ENCODE measurements around the gene PTPRT.

PTPRT gene

GRCh38 chr20:43189554-43190331 lies at the start of gene PTPRT:
Gene PTPRT, minus strand, starts transcription at chr20:43189906. Its CDS starts 173 bp downstream, at chr20:43189733.
- Histone ChIP-seq H3K27me3 (ENCODE audit: insufficient read depth, low read length) (peaks cover 67% of the 10 kb centered on the region), H3K4me3 (ENCODE audit: low read length) (peak within 1 kb of the TSS; percentile 66; the same call in 1 of the 2 replicates), H3K9ac (ENCODE audit: low read depth, low read length) (peak within 1 kb of the TSS; percentile 18; the same call in 1 of the 2 replicates), H3K27ac (ENCODE audit: low read length) (no peak within 1 kb of the TSS), H3K4me1 (ENCODE audit: insufficient read depth, low read length) (peaks cover 6% of the 10 kb centered on the region; the same call in 1 of the 2 replicates), H3K9me3 (ENCODE audit: insufficient read depth, low read depth, low read length) (no peaks in the 10 kb centered on the region), H3K36me3 (ENCODE audit: insufficient read depth, low read depth, low read length) (no peaks in the 10 kb centered on the region)

GRCh38 chr20:43238833-43239232 lies 49.1 kb upstream of the PTPRT start:
- no peaks in the 10 kb centered on the region for H3K36me3 ChIP-seq (ENCODE audit: insufficient read depth, low read depth, low read length)
- H3K27ac ChIP-seq (ENCODE audit: low read length): no peak overlapping the region
- no peak overlapping the region for H3K4me3 ChIP-seq (ENCODE audit: low read length)
- peaks cover 8% of the 10 kb centered on the region; the same call in 1 of the 2 replicates for H3K27me3 ChIP-seq (ENCODE audit: insufficient read depth, low read length)
- H3K9ac ChIP-seq (ENCODE audit: low read depth, low read length): no peak overlapping the region
- no peaks in the 10 kb centered on the region for H3K9me3 ChIP-seq (ENCODE audit: insufficient read depth, low read depth, low read length)
- H3K4me1 ChIP-seq (ENCODE audit: insufficient read depth, low read length): no peaks in the 10 kb centered on the region

GRCh38 chr20:43238266-43238665 lies 48.6 kb upstream of the PTPRT start:
- H3K36me3 ChIP-seq (ENCODE audit: insufficient read depth, low read depth, low read length): no peaks in the 10 kb centered on the region
- peaks cover 8% of the 10 kb centered on the region; the same call in 1 of the 2 replicates for H3K27me3 ChIP-seq (ENCODE audit: insufficient read depth, low read length)
- no peak overlapping the region for H3K9ac ChIP-seq (ENCODE audit: low read depth, low read length)

GRCh38 chr20:43237651-43238168 lies 48.0 kb upstream of the PTPRT start:
- H3K9me3 ChIP-seq (ENCODE audit: insufficient read depth, low read depth, low read length): no peaks in the 10 kb centered on the region
- no peak overlapping the region for H3K27ac ChIP-seq (ENCODE audit: low read length)
- no peaks in the 10 kb centered on the region for H3K4me1 ChIP-seq (ENCODE audit: insufficient read depth, low read length)
- H3K36me3 ChIP-seq (ENCODE audit: insufficient read depth, low read depth, low read length): no peaks in the 10 kb centered on the region
- peaks cover 8% of the 10 kb centered on the region; the same call in 1 of the 2 replicates for H3K27me3 ChIP-seq (ENCODE audit: insufficient read depth, low read length)
- no peak overlapping the region for H3K4me3 ChIP-seq (ENCODE audit: low read length)
- no peak overlapping the region for H3K9ac ChIP-seq (ENCODE audit: low read depth, low read length)

More at GRCh38 chr20:43238266-43238665, 48.6 kb upstream of the PTPRT start:
- Histone ChIP-seq H3K27ac (ENCODE audit: low read length) (no peak overlapping the region), H3K9me3 (ENCODE audit: insufficient read depth, low read depth, low read length) (no peaks in the 10 kb centered on the region), H3K4me1 (ENCODE audit: insufficient read depth, low read length) (no peaks in the 10 kb centered on the region), H3K4me3 (ENCODE audit: low read length) (no peak overlapping the region)

GRCh38 chr20:43235998-43236397 lies 46.3 kb upstream of the PTPRT start:
- Histone ChIP-seq H3K27me3 (ENCODE audit: insufficient read depth, low read length) (peaks cover 12% of the 10 kb centered on the region; the same call in 1 of the 2 replicates), H3K9ac (ENCODE audit: low read depth, low read length) (no peak overlapping the region)

GRCh38 chr20:43231829-43232228 lies 42.1 kb upstream of the PTPRT start:
- no peaks in the 10 kb centered on the region for H3K4me1 ChIP-seq (ENCODE audit: insufficient read depth, low read length)

More at GRCh38 chr20:43235998-43236397, 46.3 kb upstream of the PTPRT start:
- Histone ChIP-seq H3K27ac (ENCODE audit: low read length) (no peak overlapping the region), H3K36me3 (ENCODE audit: insufficient read depth, low read depth, low read length) (no peaks in the 10 kb centered on the region), H3K9me3 (ENCODE audit: insufficient read depth, low read depth, low read length) (no peaks in the 10 kb centered on the region), H3K4me1 (ENCODE audit: insufficient read depth, low read length) (no peaks in the 10 kb centered on the region), H3K4me3 (ENCODE audit: low read length) (no peak overlapping the region)

GRCh38 chr20:43229696-43230095 lies 40.0 kb upstream of the PTPRT start:
- H3K27ac ChIP-seq (ENCODE audit: low read length): no peak overlapping the region
- H3K9ac ChIP-seq (ENCODE audit: low read depth, low read length): no peak overlapping the region
- no peaks in the 10 kb centered on the region for H3K36me3 ChIP-seq (ENCODE audit: insufficient read depth, low read depth, low read length)
- no peaks in the 10 kb centered on the region for H3K4me1 ChIP-seq (ENCODE audit: insufficient read depth, low read length)
- no peak overlapping the region for H3K4me3 ChIP-seq (ENCODE audit: low read length)
- H3K9me3 ChIP-seq (ENCODE audit: insufficient read depth, low read depth, low read length): no peaks in the 10 kb centered on the region
- H3K27me3 ChIP-seq (ENCODE audit: insufficient read depth, low read length): 0 out of 2 replicates have a peak, but pooled peaks cover 4% of the 10 kb centered on the region

More at GRCh38 chr20:43231829-43232228, 42.1 kb upstream of the PTPRT start:
- no peak overlapping the region for H3K9ac ChIP-seq (ENCODE audit: low read depth, low read length)
- 0 out of 2 replicates have a peak, but pooled peaks cover 4% of the 10 kb centered on the region for H3K27me3 ChIP-seq (ENCODE audit: insufficient read depth, low read length)
- H3K27ac ChIP-seq (ENCODE audit: low read length): no peak overlapping the region
- no peak overlapping the region for H3K4me3 ChIP-seq (ENCODE audit: low read length)
- no peaks in the 10 kb centered on the region for H3K36me3 ChIP-seq (ENCODE audit: insufficient read depth, low read depth, low read length)
- H3K9me3 ChIP-seq (ENCODE audit: insufficient read depth, low read depth, low read length): no peaks in the 10 kb centered on the region

- H3K4me1 ChIP-seq (ENCODE audit: insufficient read depth, low read length): no peaks in the 10 kb centered on the region
- H3K9ac ChIP-seq (ENCODE audit: low read depth, low read length): no peak overlapping the region
- no peaks in the 10 kb centered on the region for H3K36me3 ChIP-seq (ENCODE audit: insufficient read depth, low read depth, low read length)
- H3K27ac ChIP-seq (ENCODE audit: low read length): no peak overlapping the region
- H3K9me3 ChIP-seq (ENCODE audit: insufficient read depth, low read depth, low read length): no peaks in the 10 kb centered on the region
- no peaks in the 10 kb centered on the region for H3K27me3 ChIP-seq (ENCODE audit: insufficient read depth, low read length)
- no peak overlapping the region for H3K4me3 ChIP-seq (ENCODE audit: low read length)
Observed at GRCh38 chr20:43220612-43221011, 30.9 kb upstream of the PTPRT start.

- Histone ChIP-seq H3K27me3 (ENCODE audit: insufficient read depth, low read length) (no peaks in the 10 kb centered on the region), H3K4me3 (ENCODE audit: low read length) (no peak overlapping the region), H3K9me3 (ENCODE audit: insufficient read depth, low read depth, low read length) (no peaks in the 10 kb centered on the region), H3K36me3 (ENCODE audit: insufficient read depth, low read depth, low read length) (no peaks in the 10 kb centered on the region), H3K9ac (ENCODE audit: low read depth, low read length) (no peak overlapping the region), H3K4me1 (ENCODE audit: insufficient read depth, low read length) (peaks cover 6% of the 10 kb centered on the region; the same call in 1 of the 2 replicates), H3K27ac (ENCODE audit: low read length) (no peak overlapping the region)
Observed at GRCh38 chr20:43210901-43211300, 21.2 kb upstream of the PTPRT start.

GRCh38 chr20:43209831-43210230 lies 20.1 kb upstream of the PTPRT start:
- Histone ChIP-seq H3K4me3 (ENCODE audit: low read length) (no peak overlapping the region), H3K27ac (ENCODE audit: low read length) (no peak overlapping the region), H3K9ac (ENCODE audit: low read depth, low read length) (no peak overlapping the region), H3K4me1 (ENCODE audit: insufficient read depth, low read length) (peaks cover 6% of the 10 kb centered on the region; the same call in 1 of the 2 replicates), H3K27me3 (ENCODE audit: insufficient read depth, low read length) (no peaks in the 10 kb centered on the region), H3K36me3 (ENCODE audit: insufficient read depth, low read depth, low read length) (no peaks in the 10 kb centered on the region), H3K9me3 (ENCODE audit: insufficient read depth, low read depth, low read length) (peaks cover 9% of the 10 kb centered on the region)

- H3K36me3 ChIP-seq (ENCODE audit: insufficient read depth, low read depth, low read length): no peaks in the 10 kb centered on the region
- peaks cover 2% of the 10 kb centered on the region; the same call in 1 of the 2 replicates for H3K27me3 ChIP-seq (ENCODE audit: insufficient read depth, low read length)
- no peak overlapping the region for H3K4me3 ChIP-seq (ENCODE audit: low read length)
- no peaks in the 10 kb centered on the region for H3K4me1 ChIP-seq (ENCODE audit: insufficient read depth, low read length)
- H3K9me3 ChIP-seq (ENCODE audit: insufficient read depth, low read depth, low read length): peaks cover 9% of the 10 kb centered on the region
- no peak overlapping the region for H3K27ac ChIP-seq (ENCODE audit: low read length)
- no peak overlapping the region for H3K9ac ChIP-seq (ENCODE audit: low read depth, low read length)
Observed at GRCh38 chr20:43205699-43206098, 16.0 kb upstream of the PTPRT start.

- H3K4me3 ChIP-seq (ENCODE audit: low read length): no peak overlapping the region
- H3K9me3 ChIP-seq (ENCODE audit: insufficient read depth, low read depth, low read length): peaks cover 9% of the 10 kb centered on the region
- H3K27ac ChIP-seq (ENCODE audit: low read length): no peak overlapping the region
- no peaks in the 10 kb centered on the region for H3K36me3 ChIP-seq (ENCODE audit: insufficient read depth, low read depth, low read length)
- no peak overlapping the region for H3K9ac ChIP-seq (ENCODE audit: low read depth, low read length)
- H3K27me3 ChIP-seq (ENCODE audit: insufficient read depth, low read length): peaks cover 15% of the 10 kb centered on the region
- peaks cover 3% of the 10 kb centered on the region; the same call in 1 of the 2 replicates for H3K4me1 ChIP-seq (ENCODE audit: insufficient read depth, low read length)
Observed at GRCh38 chr20:43202100-43202499, 12.4 kb upstream of the PTPRT start.

Measured in iPS-20b (cell line).